ENCODE data around the gene TFF3. TPM values are rescaled to one million over a fixed set of nuclear protein-coding genes. Genes with fewer than 3 reads are reported as not detected.
"Not testable (repeated sequence)": the region's sequence is repeated elsewhere in the genome, so short reads cannot be mapped to it uniquely, and the experiment has no call there.

TFF3 gene
- total RNA-seq, 2 donors from 2014 or later, result 5.0 TPM

DNA sequence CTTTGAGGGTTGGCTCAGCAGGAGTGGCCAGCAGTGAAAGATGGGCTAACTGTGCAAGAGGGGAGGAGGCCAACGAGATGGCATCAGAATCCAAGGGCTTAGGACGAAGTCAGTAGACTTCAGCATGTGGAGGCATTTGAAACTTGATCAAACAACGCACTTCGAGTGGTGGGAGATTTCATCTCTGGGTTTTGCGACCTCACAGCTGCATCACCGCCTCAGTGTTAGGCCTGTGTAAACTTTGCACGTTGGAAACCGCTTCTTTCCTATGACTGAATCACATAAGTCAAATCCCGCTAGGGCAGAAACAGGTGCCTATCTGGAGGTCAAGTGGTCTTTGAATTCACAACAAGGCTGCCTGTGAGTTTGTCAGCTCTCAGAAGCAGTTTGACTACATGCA lies 17.8 kb downstream of the TFF3 start:
- no peaks in the 10 kb centered on the region for H3K9me3 ChIP-seq
- DNase-seq (ENCODE audit: low spot score), result no peak
- H3K36me3 ChIP-seq, result peaks cover 5% of the 10 kb centered on the region

DNA sequence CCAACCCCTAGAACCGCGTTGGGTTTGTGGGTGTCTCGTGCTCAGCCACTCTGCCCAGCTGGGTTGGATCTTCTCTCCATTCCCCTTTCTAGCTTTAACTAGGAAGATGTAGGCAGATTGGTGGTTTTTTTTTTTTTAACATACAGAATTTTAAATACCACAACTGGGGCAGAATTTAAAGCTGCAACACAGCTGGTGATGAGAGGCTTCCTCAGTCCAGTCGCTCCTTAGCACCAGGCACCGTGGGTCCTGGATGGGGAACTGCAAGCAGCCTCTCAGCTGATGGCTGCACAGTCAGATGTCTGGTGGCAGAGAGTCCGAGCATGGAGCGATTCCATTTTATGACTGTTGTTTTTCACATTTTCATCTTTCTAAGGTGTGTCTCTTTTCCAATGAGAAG lies 18.7 kb downstream of the TFF3 start:
- no peak overlapping the region for H3K4me3 ChIP-seq
- TF ChIP-seq, protein P1, sequence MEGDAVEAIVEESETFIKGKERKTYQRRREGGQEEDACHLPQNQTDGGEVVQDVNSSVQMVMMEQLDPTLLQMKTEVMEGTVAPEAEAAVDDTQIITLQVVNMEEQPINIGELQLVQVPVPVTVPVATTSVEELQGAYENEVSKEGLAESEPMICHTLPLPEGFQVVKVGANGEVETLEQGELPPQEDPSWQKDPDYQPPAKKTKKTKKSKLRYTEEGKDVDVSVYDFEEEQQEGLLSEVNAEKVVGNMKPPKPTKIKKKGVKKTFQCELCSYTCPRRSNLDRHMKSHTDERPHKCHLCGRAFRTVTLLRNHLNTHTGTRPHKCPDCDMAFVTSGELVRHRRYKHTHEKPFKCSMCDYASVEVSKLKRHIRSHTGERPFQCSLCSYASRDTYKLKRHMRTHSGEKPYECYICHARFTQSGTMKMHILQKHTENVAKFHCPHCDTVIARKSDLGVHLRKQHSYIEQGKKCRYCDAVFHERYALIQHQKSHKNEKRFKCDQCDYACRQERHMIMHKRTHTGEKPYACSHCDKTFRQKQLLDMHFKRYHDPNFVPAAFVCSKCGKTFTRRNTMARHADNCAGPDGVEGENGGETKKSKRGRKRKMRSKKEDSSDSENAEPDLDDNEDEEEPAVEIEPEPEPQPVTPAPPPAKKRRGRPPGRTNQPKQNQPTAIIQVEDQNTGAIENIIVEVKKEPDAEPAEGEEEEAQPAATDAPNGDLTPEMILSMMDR (IDR thresholded peaks at IDR 0.05), result no peak
- no peak overlapping the region for H3K27ac ChIP-seq
- peaks cover 0 to 23% of the 10 kb centered on the region in 2 donors for H3K4me1 ChIP-seq
- peaks cover 5% of the 10 kb centered on the region for H3K36me3 ChIP-seq
- H3K9me3 ChIP-seq, result no peaks in the 10 kb centered on the region
- DNase-seq (ENCODE audit: low spot score), result no peak
- H3K27me3 ChIP-seq, result no peaks in the 10 kb centered on the region

More for the DNA sequence above, 17.8 kb downstream of the TFF3 start:
- TF ChIP-seq, protein P1 (IDR thresholded peaks at IDR 0.05), result no peak
- Histone ChIP-seq H3K27ac (no peak overlapping the region), H3K4me1 (peaks cover 0 to 29% of the 10 kb centered on the region in 2 donors), H3K27me3 (no peaks in the 10 kb centered on the region), H3K4me3 (no peak overlapping the region)

DNA sequence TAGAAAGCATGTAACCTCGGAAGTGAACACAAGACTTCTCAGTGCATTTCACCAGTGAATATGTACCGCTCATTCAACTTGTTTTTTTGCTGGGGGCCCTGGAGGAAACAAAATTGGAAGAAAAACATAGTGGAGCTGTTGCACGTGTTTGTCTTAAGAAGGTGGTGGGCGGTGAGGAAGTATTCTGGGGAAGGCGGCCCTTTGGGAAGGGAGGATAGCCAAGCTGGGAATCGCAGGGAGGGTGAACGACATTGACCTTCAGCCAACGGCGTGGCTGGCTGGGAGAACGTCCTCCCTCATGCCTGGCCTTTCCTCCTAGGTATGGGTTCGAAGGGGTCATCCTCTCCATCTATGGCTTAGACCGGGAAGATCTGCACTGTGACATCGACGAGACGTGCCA lies 19.4 kb downstream of the TFF3 start:
- Histone ChIP-seq H3K27me3 (no peaks in the 10 kb centered on the region), H3K27ac (no peak overlapping the region), H3K4me1 (peaks cover 0 to 16% of the 10 kb centered on the region in 2 donors), H3K4me3 (no peak overlapping the region), H3K9me3 (no peaks in the 10 kb centered on the region), H3K36me3 (peaks cover 5% of the 10 kb centered on the region)
- no peak for DNase-seq (ENCODE audit: low spot score)
- TF ChIP-seq, protein P1 (IDR thresholded peaks at IDR 0.05), result no peak

DNA sequence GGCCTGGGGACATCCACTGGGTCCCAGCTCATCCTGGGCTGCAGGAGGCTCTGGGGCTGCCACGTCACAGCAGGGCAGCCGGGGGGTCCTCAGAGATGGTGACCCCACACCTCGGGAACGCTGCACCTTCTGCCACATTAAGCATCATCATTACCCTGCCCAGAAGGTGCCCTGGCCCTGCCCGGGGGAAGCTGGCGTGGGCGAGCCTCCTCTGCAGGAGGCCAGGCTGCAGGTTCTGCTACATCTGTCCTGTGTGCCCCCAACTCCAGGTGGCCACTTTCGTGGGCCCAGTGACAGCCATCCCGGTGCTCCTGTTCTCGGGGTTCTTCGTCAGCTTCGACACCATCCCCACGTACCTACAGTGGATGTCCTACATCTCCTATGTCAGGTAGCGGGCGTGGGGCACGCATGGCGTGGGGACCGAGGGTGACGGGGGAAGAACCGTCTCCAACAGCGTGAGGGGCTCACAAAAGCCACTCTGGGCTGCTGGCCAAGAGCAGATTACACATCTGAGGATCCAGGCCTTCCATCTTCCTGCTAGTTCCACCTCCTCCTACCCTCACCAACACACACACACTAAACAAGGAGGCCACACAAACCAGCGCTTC lies 20.8 kb downstream of the TFF3 start:
- Histone ChIP-seq H3K27me3 (no peaks in the 10 kb centered on the region), H3K27ac (no peak overlapping the region), H3K4me3 (no peak overlapping the region), H3K9me3 (no peaks in the 10 kb centered on the region), H3K4me1 (peaks cover 0 to 4% of the 10 kb centered on the region in 2 donors), H3K36me3 (peaks cover 5% of the 10 kb centered on the region)
- TF ChIP-seq, protein P1 (IDR thresholded peaks at IDR 0.05), result no peak
- DNase-seq (ENCODE audit: low spot score), result no peak

DNA sequence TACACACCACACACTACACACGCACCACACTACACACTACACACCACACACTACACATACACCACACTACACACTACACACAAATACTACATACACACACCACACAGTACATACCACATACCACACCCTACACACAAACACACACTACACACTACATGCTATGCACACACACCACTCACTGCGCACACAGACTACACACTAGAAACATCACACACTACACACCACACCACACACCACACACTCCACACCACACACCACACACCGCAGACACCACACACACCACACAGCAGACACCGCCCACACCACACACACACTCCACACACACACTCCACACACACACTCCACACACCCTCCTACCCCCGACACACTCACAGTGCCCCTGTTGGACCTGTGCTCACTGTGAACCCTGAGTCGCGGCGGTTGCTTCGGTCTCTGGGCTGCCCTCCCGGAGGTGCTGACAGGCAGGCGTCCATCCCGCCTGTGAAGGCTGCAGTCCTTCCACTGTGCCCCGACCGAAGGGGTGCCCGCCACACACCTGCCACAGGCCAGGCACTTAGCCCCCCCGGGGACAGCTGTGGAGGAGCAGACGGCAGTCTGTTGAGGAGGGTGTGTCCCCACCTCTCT lies 21.4 kb downstream of the TFF3 start:
- Histone ChIP-seq H3K27me3 (no peaks in the 10 kb centered on the region), H3K9me3 (no peaks in the 10 kb centered on the region), H3K4me3 (no peak overlapping the region), H3K36me3 (peaks cover 12% of the 10 kb centered on the region), H3K4me1 (no peaks in the 10 kb centered on the region), H3K27ac (no peak overlapping the region)
- TF ChIP-seq, protein P1 (IDR thresholded peaks at IDR 0.05), result no peak
- DNase-seq (ENCODE audit: low spot score), result no peak

DNA sequence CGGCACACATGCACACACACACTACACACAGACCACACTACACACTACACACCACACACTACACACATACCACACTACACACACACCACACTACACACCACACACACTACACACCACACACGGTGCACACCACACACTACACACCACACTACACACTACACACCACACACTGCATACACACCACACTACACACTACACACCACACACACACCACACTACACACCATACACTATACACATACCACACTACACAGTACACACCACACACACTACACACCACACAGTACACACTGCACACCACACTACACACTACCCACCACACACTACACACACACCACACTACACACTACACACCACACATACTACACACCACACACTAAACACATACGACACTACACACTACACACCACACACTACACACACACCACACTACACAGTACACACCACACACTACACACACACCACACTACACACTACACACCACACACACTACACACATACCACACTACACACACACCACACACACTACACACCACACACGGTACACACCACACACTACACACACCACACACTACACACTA lies 22.6 kb downstream of the TFF3 start:
- not testable (repeated sequence) for H3K4me1 ChIP-seq; DNase-seq (ENCODE audit: low spot score); H3K27me3 ChIP-seq; H3K27ac ChIP-seq; H3K9me3 ChIP-seq; H3K4me3 ChIP-seq
- peaks cover 20% of the 10 kb centered on the region for H3K36me3 ChIP-seq
